ENCODE results near the gene SARNP. TPM values are rescaled to one million over a fixed set of nuclear protein-coding genes. Genes with fewer than 3 reads are reported as not detected.

Gene SARNP
- total and polyA plus RNA-seq, 9 of the 15 experiments (the other 6 are each of a cell fraction or from before 2014, with no cell fraction given), result 70.1 to 400 (median 198) TPM

DNA sequence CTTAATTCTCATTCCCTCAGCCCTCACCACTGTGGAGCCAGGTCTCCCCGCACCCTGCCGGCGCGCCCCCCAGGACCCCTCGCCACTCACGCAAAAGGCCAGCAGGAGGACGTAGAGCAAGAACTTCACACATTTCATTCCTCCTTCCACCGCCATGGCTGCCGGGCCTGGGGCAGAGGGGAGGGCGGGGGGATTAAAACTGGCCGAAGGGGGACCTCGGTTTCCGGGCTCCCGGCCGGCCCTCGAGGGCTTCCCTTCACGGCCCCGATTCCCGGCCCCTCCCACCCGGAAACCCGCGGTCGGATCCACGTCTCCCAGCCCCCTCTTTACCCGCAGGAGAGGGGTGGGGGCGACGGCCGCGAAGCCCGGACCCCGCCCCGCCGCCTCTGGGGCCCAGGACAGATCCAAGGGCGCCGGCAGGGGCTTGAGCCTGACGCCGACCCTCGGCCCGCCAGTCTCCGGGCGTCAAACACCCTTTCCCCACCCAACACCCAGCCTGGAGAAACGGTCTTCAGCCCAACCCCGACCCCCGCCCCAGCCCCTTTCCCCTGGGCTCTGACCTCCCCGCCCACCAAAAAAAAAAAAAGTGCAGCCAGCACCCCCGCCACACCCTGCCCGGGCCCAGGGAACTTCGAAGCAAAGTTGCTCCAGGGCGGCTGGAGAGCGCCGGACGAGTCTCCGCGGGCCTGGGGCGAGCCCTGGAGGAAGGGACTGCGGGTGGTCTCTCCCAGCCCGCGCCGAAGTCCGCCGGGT is 89.2 kb downstream of the SARNP start (continued):
- TF ChIP-seq, protein P1, sequence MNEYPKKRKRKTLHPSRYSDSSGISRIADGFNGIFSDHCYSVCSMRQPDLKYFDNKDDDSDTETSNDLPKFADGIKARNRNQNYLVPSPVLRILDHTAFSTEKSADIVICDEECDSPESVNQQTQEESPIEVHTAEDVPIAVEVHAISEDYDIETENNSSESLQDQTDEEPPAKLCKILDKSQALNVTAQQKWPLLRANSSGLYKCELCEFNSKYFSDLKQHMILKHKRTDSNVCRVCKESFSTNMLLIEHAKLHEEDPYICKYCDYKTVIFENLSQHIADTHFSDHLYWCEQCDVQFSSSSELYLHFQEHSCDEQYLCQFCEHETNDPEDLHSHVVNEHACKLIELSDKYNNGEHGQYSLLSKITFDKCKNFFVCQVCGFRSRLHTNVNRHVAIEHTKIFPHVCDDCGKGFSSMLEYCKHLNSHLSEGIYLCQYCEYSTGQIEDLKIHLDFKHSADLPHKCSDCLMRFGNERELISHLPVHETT (CRISPR knock-in tag; conservative IDR thresholded peaks at IDR 0.05 in 1 of 2, IDR thresholded peaks at IDR 0.05 in 1 of 2), result 0 out of 4 replicates have a peak, but pooled peaks of 1 of the 2 experiments have one; percentile 15
- TF ChIP-seq SUPT5H (IDR thresholded peaks at IDR 0.05) (peak; percentile 10; the same call in 1 of the 2 replicates), ATF3 (IDR thresholded peaks at IDR 0.05) (no peak), ATF3 (CRISPR knock-in tag; conservative IDR thresholded peaks at IDR 0.05) (no peak), MYC (IDR thresholded peaks at IDR 0.05; ENCODE audit: low read depth, low read length) (no peak), MYC (CRISPR knock-in tag; IDR thresholded peaks at IDR 0.05; ENCODE audit: borderline replicate concordance, low read depth) (0 out of 2 replicates have a peak, but pooled peaks have one; percentile 42), GABPA (tag; conservative IDR thresholded peaks at IDR 0.05; ENCODE audit: low read depth) (peak; percentile 42), TSHZ1 (CRISPR knock-in tag; IDR thresholded peaks at IDR 0.05) (no peak), EP400 (IDR thresholded peaks at IDR 0.05) (0 out of 2 replicates have a peak, but pooled peaks have one; percentile 27), ELF2 (CRISPR knock-in tag; IDR thresholded peaks at IDR 0.05) (0 out of 2 replicates have a peak, but pooled peaks have one; percentile 52), NCOA1 (IDR thresholded peaks at IDR 0.05; ENCODE audit: low read depth) (0 out of 2 replicates have a peak, but pooled peaks have one; percentile 1)
- TF ChIP-seq, protein P2, sequence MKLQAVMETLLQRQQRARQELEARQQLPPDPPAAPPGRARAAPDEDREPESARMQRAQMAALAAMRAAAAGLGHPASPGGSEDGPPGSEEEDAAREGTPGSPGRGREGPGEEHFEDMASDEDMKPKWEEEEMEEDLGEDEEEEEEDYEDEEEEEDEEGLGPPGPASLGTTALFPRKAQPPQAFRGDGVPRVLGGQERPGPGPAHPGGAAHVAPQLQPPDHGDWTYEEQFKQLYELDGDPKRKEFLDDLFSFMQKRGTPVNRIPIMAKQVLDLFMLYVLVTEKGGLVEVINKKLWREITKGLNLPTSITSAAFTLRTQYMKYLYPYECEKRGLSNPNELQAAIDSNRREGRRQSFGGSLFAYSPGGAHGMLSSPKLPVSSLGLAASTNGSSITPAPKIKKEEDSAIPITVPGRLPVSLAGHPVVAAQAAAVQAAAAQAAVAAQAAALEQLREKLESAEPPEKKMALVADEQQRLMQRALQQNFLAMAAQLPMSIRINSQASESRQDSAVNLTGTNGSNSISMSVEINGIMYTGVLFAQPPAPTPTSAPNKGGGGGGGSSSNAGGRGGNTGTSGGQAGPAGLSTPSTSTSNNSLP (IDR thresholded peaks at IDR 0.05; ENCODE audit: borderline replicate concordance, low read depth, low read length), result no peak

Measured in K562 (cell line).